ENCODE results near the gene METAP1. TPM values are rescaled to one million over a fixed set of nuclear protein-coding genes. Genes with fewer than 3 reads are reported as not detected.

Gene METAP1
- total and polyA plus RNA-seq, 2 of the 4 experiments (the other 2 are of a cell fraction), result 43.7 to 47.9 TPM

GRCh38 chr4:98977557-98977956, 18.0 kb upstream of the METAP1 start:
- TF ChIP-seq MAZ (IDR thresholded peaks at IDR 0.05; ENCODE audit: borderline replicate concordance, low read depth, low read length), result no peak
- TF ChIP-seq BHLHE40 (IDR thresholded peaks at IDR 0.05; ENCODE audit: low read depth, low read length), result no peak
- no peak for TF ChIP-seq RCOR1 (IDR thresholded peaks at IDR 0.05; ENCODE audit: insufficient replicate concordance, low read length)
- TF ChIP-seq CTCF (conservative IDR thresholded peaks at IDR 0.05; ENCODE audit: low read depth, low read length), result no peak
- TF ChIP-seq CEBPB (IDR thresholded peaks at IDR 0.05; ENCODE audit: low read depth, low read length), result no peak
- TF ChIP-seq USF2 (IDR thresholded peaks at IDR 0.05; ENCODE audit: low read depth, low read length), result no peak
- no TSS peak for BruUV-seq (replicated peaks)

More at GRCh38 chr4:98977557-98977956, 18.0 kb upstream of the METAP1 start:
- peaks cover 3% of the 10 kb centered on the region; the same call in 1 of the 2 replicates for H3K9me1 ChIP-seq (ENCODE audit: insufficient read depth, low read length)
- H4K5ac ChIP-seq (ENCODE audit: low read depth, low read length), result no peak overlapping the region
- dilution Hi-C loops (cut with HindIII; ENCODE audit: low sequenced_read_pairs, unreplicated experiment), result no loop called here
- no peaks in the 10 kb centered on the region for H4K20me1 ChIP-seq (ENCODE audit: insufficient read depth, low read length)
- in situ Hi-C loops (cut with MboI; ENCODE audit: low sequenced_read_pairs), result no loop called here
- ATAC-seq (ENCODE audit: low read depth) (no peak), DNase-seq (no peak)
- H3K27ac ChIP-seq (ENCODE audit: insufficient read depth, low read length), result no peak overlapping the region
- H3K23ac ChIP-seq (ENCODE audit: low read depth, low read length), result no peak overlapping the region
- H4K91ac ChIP-seq (ENCODE audit: insufficient read depth, low read depth, low read length), result no peak overlapping the region
- H2AFZ ChIP-seq (replicated peaks; ENCODE audit: low read length, poor library complexity), result no peak overlapping the region
- no peak overlapping the region for H3K4me3 ChIP-seq (ENCODE audit: insufficient read depth, low read depth, low read length)
- H3K18ac ChIP-seq (ENCODE audit: low read depth, low read length), result no peak overlapping the region
- ChIA-PET POLR2A (ENCODE audit: unreplicated experiment) (no interaction called here), CTCF (interaction anchor here (0.6 kb wide), 2 partner anchors 31 to 267 kb away, joined by 3 read pairs; no protein-coding TSS in a partner anchor)
- no peak overlapping the region for H3K4ac ChIP-seq (ENCODE audit: low read depth, low read length)
- H4K8ac ChIP-seq (ENCODE audit: low read depth in 2 of 2, low read length in 2 of 2), result no peak overlapping the region
- no peak overlapping the region for H3K4me2 ChIP-seq (ENCODE audit: low read depth, low read length)
- WGBS, 2 experiments (ENCODE audit: extremely low coverage in 2 of 2, insufficient read length in 1 of 2), result 57% methylated on average over 1 of the region's 7 CpGs; no CpG with 5 or more reads in 1 of the 2 experiments
- no peaks in the 10 kb centered on the region for H3K36me3 ChIP-seq (ENCODE audit: control insufficient read depth, insufficient read depth, low read length)
- H3K9ac ChIP-seq (ENCODE audit: low read depth, low read length), result no peak overlapping the region
- H2BK15ac ChIP-seq (ENCODE audit: low read depth, low read length), result no peak overlapping the region
- H3K9me3 ChIP-seq (ENCODE audit: control insufficient read depth, insufficient read depth, low read length), result no peaks in the 10 kb centered on the region
- H3K14ac ChIP-seq (replicated peaks; ENCODE audit: low read depth, low read length), result no peak overlapping the region
- H3K79me1 ChIP-seq (ENCODE audit: low read depth in 1 of 2, low read length in 2 of 2), result no peaks in the 10 kb centered on the region
- no peaks in the 10 kb centered on the region for H3K27me3 ChIP-seq (ENCODE audit: control insufficient read depth, insufficient read depth, low read length)
- H2BK20ac ChIP-seq (ENCODE audit: low read depth, low read length), result no peak overlapping the region
- intact Hi-C loops (cut with micrococcal nuclease), result no loop called here
- no peak overlapping the region for H2BK120ac ChIP-seq (ENCODE audit: low read depth, low read length)
- H3K56ac ChIP-seq (ENCODE audit: extremely low read depth, insufficient read depth, low read length), result no peak overlapping the region
- no peak overlapping the region for H2AK5ac ChIP-seq (ENCODE audit: low read depth, low read length)
- H2AK9ac ChIP-seq (replicated peaks; ENCODE audit: low read depth, low read length, poor library complexity), result no peak overlapping the region
- H3K4me1 ChIP-seq (ENCODE audit: control insufficient read depth, insufficient read depth, low read length), result peaks cover 4% of the 10 kb centered on the region
- H2BK5ac ChIP-seq (ENCODE audit: low read depth, low read length, poor library complexity, severe bottlenecking), result no peak overlapping the region
